Stimulated activated CD4-positive, alpha-beta T cell treated with anti-CD3 and anti-CD28 coated beads, Interleukin-2, amount 100 ng/mL, for 48 hours (primary cell): ENCODE measurements around the gene LRRC61.

Experiments
- DNase-seq, 2 donors: peaks; one replicate each; pipeline ENCODE4 v3.0.0-alpha.2; 2020

LRRC61 gene

GRCh38 chr7:150357771-150358427 lies 34.7 kb downstream of the LRRC61 start:
- DNase-seq = no peak

GRCh38 chr7:150358433-150358832 lies 35.3 kb downstream of the LRRC61 start:
- DNase-seq = no peak

- DNase-seq = no peak
Observed at GRCh38 chr7:150358988-150359621, 36.0 kb downstream of the LRRC61 start.

GRCh38 chr7:150359622-150360362 lies 36.6 kb downstream of the LRRC61 start:
- DNase-seq = no peak

GRCh38 chr7:150360363-150361058 lies 37.4 kb downstream of the LRRC61 start:
- DNase-seq = no peak

GRCh38 chr7:150361402-150361801 lies 38.2 kb downstream of the LRRC61 start:
- no peak for DNase-seq

- DNase-seq = no peak
Observed at GRCh38 chr7:150361807-150362621, 38.9 kb downstream of the LRRC61 start.

- DNase-seq = no peak
Observed at GRCh38 chr7:150363370-150363769, 40.2 kb downstream of the LRRC61 start.

GRCh38 chr7:150363872-150364271 lies 40.7 kb downstream of the LRRC61 start:
- DNase-seq = no peak

- no peak for DNase-seq
Observed at GRCh38 chr7:150365194-150365593, 42.0 kb downstream of the LRRC61 start.

GRCh38 chr7:150365673-150366398 lies 42.7 kb downstream of the LRRC61 start:
- DNase-seq = no peak

GRCh38 chr7:150367677-150368095 lies 44.5 kb downstream of the LRRC61 start:
- no peak for DNase-seq

GRCh38 chr7:150368096-150368883 lies 45.1 kb downstream of the LRRC61 start, which contains the start of gene REPIN1:
TSS of gene REPIN1 (plus strand) at chr7:150368822. CDS start at chr7:150369712, 890 bp downstream.
- DNase-seq = peak; percentile 72 to 74

GRCh38 chr7:150368884-150369747 lies 46.0 kb downstream of the LRRC61 start:
- DNase-seq = peak; percentile 24 to 25

- DNase-seq = no peak
Observed at GRCh38 chr7:150369748-150370501, 46.8 kb downstream of the LRRC61 start.

GRCh38 chr7:150370612-150371071 lies 47.5 kb downstream of the LRRC61 start:
- no peak for DNase-seq

- DNase-seq = no peak
Observed at GRCh38 chr7:150371131-150371995, 48.2 kb downstream of the LRRC61 start.

- no peak for DNase-seq
Observed at GRCh38 chr7:150371996-150372270, 48.8 kb downstream of the LRRC61 start.
